ENCODE results near the gene RIOX2.

The RIOX2 gene

GRCh38 chr3:97917813-97918536 lies 54.3 kb downstream of the RIOX2 start:
- Histone ChIP-seq H4K12ac (ENCODE audit: low read depth, low read length) (no peak overlapping the region), H2AK5ac (ENCODE audit: low read length) (no peak overlapping the region), H2BK120ac (ENCODE audit: insufficient read depth, low read length, poor library complexity) (no peak overlapping the region), H3K4me3 (ENCODE audit: low read depth, low read length) (no peak overlapping the region), H3K27me3 (ENCODE audit: insufficient read depth, low read length) (no peaks in the 10 kb centered on the region), H3K4me2 (ENCODE audit: low read length) (no peak overlapping the region), H3K36me3 (ENCODE audit: control insufficient read depth in 1 of 2, insufficient read depth in 2 of 2, low read length in 2 of 2) (no peaks in the 10 kb centered on the region), H4K8ac (ENCODE audit: low read depth, low read length) (no peak overlapping the region), H2BK12ac (ENCODE audit: low read length) (no peak overlapping the region), H3K79me1 (ENCODE audit: low read length) (no peaks in the 10 kb centered on the region), H3K27ac (ENCODE audit: low read depth, low read length) (no peak overlapping the region), H3K9ac (ENCODE audit: low read length) (no peak overlapping the region), H3K14ac (ENCODE audit: low read length) (no peak overlapping the region), H2AFZ (ENCODE audit: insufficient read depth, low read length, poor library complexity) (no peak overlapping the region), H2BK5ac (ENCODE audit: low read depth, low read length, poor library complexity) (no peak overlapping the region), H3K9me3 (ENCODE audit: insufficient read depth, low read depth, low read length) (no peaks in the 10 kb centered on the region), H3K79me2 (ENCODE audit: control insufficient read depth, insufficient read depth, low read length, poor library complexity) (no peaks in the 10 kb centered on the region), H3K4ac (ENCODE audit: low read depth, low read length) (no peak overlapping the region), H4K91ac (ENCODE audit: low read depth, low read length) (no peak overlapping the region), H3K4me1 (ENCODE audit: control insufficient read depth in 1 of 2, insufficient read depth in 2 of 2, low read length in 2 of 2) (no peaks in the 10 kb centered on the region), H3K18ac (ENCODE audit: low read length) (no peak overlapping the region), H3K23ac (ENCODE audit: low read length) (no peak overlapping the region)
- WGBS (ENCODE audit: extremely low coverage, insufficient coverage, insufficient read length), result no CpG with 5 or more reads among the region's 3 CpGs
- peak; percentile 18 to 93 for DNase-seq

- H3K4me1 ChIP-seq (ENCODE audit: control insufficient read depth in 1 of 2, insufficient read depth in 2 of 2, low read length in 2 of 2), result no peaks in the 10 kb centered on the region
- no peak overlapping the region for H3K27ac ChIP-seq (ENCODE audit: low read depth, low read length)
- H3K4ac ChIP-seq (ENCODE audit: low read depth, low read length), result no peak overlapping the region
- no peak overlapping the region for H3K4me2 ChIP-seq (ENCODE audit: low read length)
- no peaks in the 10 kb centered on the region for H3K36me3 ChIP-seq (ENCODE audit: control insufficient read depth in 1 of 2, insufficient read depth in 2 of 2, low read length in 2 of 2)
- H3K23ac ChIP-seq (ENCODE audit: low read length), result no peak overlapping the region
- H2AK5ac ChIP-seq (ENCODE audit: low read length), result no peak overlapping the region
- H3K4me3 ChIP-seq (ENCODE audit: low read depth, low read length), result no peak overlapping the region
- H4K91ac ChIP-seq (ENCODE audit: low read depth, low read length), result no peak overlapping the region
- no peak overlapping the region for H3K9ac ChIP-seq (ENCODE audit: low read length)
- H3K79me1 ChIP-seq (ENCODE audit: low read length), result no peaks in the 10 kb centered on the region
- peak in 1 of 2 donors; percentile 20 for DNase-seq
- no peak overlapping the region for H4K12ac ChIP-seq (ENCODE audit: low read depth, low read length)
- no peaks in the 10 kb centered on the region for H3K79me2 ChIP-seq (ENCODE audit: control insufficient read depth, insufficient read depth, low read length, poor library complexity)
- H3K9me3 ChIP-seq (ENCODE audit: insufficient read depth, low read depth, low read length), result no peaks in the 10 kb centered on the region
- no peaks in the 10 kb centered on the region for H3K27me3 ChIP-seq (ENCODE audit: insufficient read depth, low read length)
- no peak overlapping the region for H3K18ac ChIP-seq (ENCODE audit: low read length)
- H3K14ac ChIP-seq (ENCODE audit: low read length), result no peak overlapping the region
- H2BK5ac ChIP-seq (ENCODE audit: low read depth, low read length, poor library complexity), result no peak overlapping the region
- H2AFZ ChIP-seq (ENCODE audit: insufficient read depth, low read length, poor library complexity), result no peak overlapping the region
- no peak overlapping the region for H2BK120ac ChIP-seq (ENCODE audit: insufficient read depth, low read length, poor library complexity)
- H2BK12ac ChIP-seq (ENCODE audit: low read length), result no peak overlapping the region
- H4K8ac ChIP-seq (ENCODE audit: low read depth, low read length), result no peak overlapping the region
Observed at GRCh38 chr3:97916576-97916975, 55.7 kb downstream of the RIOX2 start.

- no peaks in the 10 kb centered on the region for H3K36me3 ChIP-seq (ENCODE audit: control insufficient read depth in 1 of 2, insufficient read depth in 2 of 2, low read length in 2 of 2)
- DNase-seq, result peak; percentile 31 to 74
- no peaks in the 10 kb centered on the region for H3K4me1 ChIP-seq (ENCODE audit: control insufficient read depth in 1 of 2, insufficient read depth in 2 of 2, low read length in 2 of 2)
- WGBS (ENCODE audit: extremely low coverage, insufficient coverage, insufficient read length), result no CpG with 5 or more reads among the region's 2 CpGs
- no peak overlapping the region for H4K8ac ChIP-seq (ENCODE audit: low read depth, low read length)
- H3K79me1 ChIP-seq (ENCODE audit: low read length), result no peaks in the 10 kb centered on the region
- H2AK5ac ChIP-seq (ENCODE audit: low read length), result no peak overlapping the region
- H3K14ac ChIP-seq (ENCODE audit: low read length), result no peak overlapping the region
- no peak overlapping the region for H3K18ac ChIP-seq (ENCODE audit: low read length)
- no peaks in the 10 kb centered on the region for H3K27me3 ChIP-seq (ENCODE audit: insufficient read depth, low read length)
- no peak overlapping the region for H3K4me3 ChIP-seq (ENCODE audit: low read depth, low read length)
- no peak overlapping the region for H2BK12ac ChIP-seq (ENCODE audit: low read length)
- H3K23ac ChIP-seq (ENCODE audit: low read length), result no peak overlapping the region
- no peak overlapping the region for H3K4me2 ChIP-seq (ENCODE audit: low read length)
- no peaks in the 10 kb centered on the region for H3K9me3 ChIP-seq (ENCODE audit: insufficient read depth, low read depth, low read length)
- H3K79me2 ChIP-seq (ENCODE audit: control insufficient read depth, insufficient read depth, low read length, poor library complexity), result no peaks in the 10 kb centered on the region
- no peak overlapping the region for H2AFZ ChIP-seq (ENCODE audit: insufficient read depth, low read length, poor library complexity)
- H3K9ac ChIP-seq (ENCODE audit: low read length), result no peak overlapping the region
- no peak overlapping the region for H4K91ac ChIP-seq (ENCODE audit: low read depth, low read length)
- H4K12ac ChIP-seq (ENCODE audit: low read depth, low read length), result no peak overlapping the region
- no peak overlapping the region for H2BK120ac ChIP-seq (ENCODE audit: insufficient read depth, low read length, poor library complexity)
- no peak overlapping the region for H3K4ac ChIP-seq (ENCODE audit: low read depth, low read length)
- H3K27ac ChIP-seq (ENCODE audit: low read depth, low read length), result no peak overlapping the region
- no peak overlapping the region for H2BK5ac ChIP-seq (ENCODE audit: low read depth, low read length, poor library complexity)
Observed at GRCh38 chr3:97914388-97914787, 57.8 kb downstream of the RIOX2 start.

- Histone ChIP-seq H3K27me3 (ENCODE audit: insufficient read depth, low read length) (no peaks in the 10 kb centered on the region), H2BK12ac (ENCODE audit: low read length) (no peak overlapping the region), H3K4me1 (ENCODE audit: control insufficient read depth in 1 of 2, insufficient read depth in 2 of 2, low read length in 2 of 2) (no peaks in the 10 kb centered on the region), H4K8ac (ENCODE audit: low read depth, low read length) (no peak overlapping the region), H3K23ac (ENCODE audit: low read length) (no peak overlapping the region), H3K9ac (ENCODE audit: low read length) (no peak overlapping the region), H2AK5ac (ENCODE audit: low read length) (no peak overlapping the region), H4K12ac (ENCODE audit: low read depth, low read length) (no peak overlapping the region), H3K79me1 (ENCODE audit: low read length) (no peaks in the 10 kb centered on the region), H2BK5ac (ENCODE audit: low read depth, low read length, poor library complexity) (no peak overlapping the region), H4K91ac (ENCODE audit: low read depth, low read length) (no peak overlapping the region), H3K4me3 (ENCODE audit: low read depth, low read length) (no peak overlapping the region), H3K9me3 (ENCODE audit: insufficient read depth, low read depth, low read length) (no peaks in the 10 kb centered on the region), H3K79me2 (ENCODE audit: control insufficient read depth, insufficient read depth, low read length, poor library complexity) (no peaks in the 10 kb centered on the region), H2BK120ac (ENCODE audit: insufficient read depth, low read length, poor library complexity) (no peak overlapping the region), H3K14ac (ENCODE audit: low read length) (no peak overlapping the region), H3K4me2 (ENCODE audit: low read length) (no peak overlapping the region), H2AFZ (ENCODE audit: insufficient read depth, low read length, poor library complexity) (no peak overlapping the region), H3K4ac (ENCODE audit: low read depth, low read length) (no peak overlapping the region), H3K27ac (ENCODE audit: low read depth, low read length) (no peak overlapping the region), H3K18ac (ENCODE audit: low read length) (no peak overlapping the region), H3K36me3 (ENCODE audit: control insufficient read depth in 1 of 2, insufficient read depth in 2 of 2, low read length in 2 of 2) (no peaks in the 10 kb centered on the region)
- DNase-seq, result no peak
- WGBS (ENCODE audit: extremely low coverage, insufficient coverage, insufficient read length), result no CpG with 5 or more reads among the region's 3 CpGs
Observed at GRCh38 chr3:97911459-97911858, 60.8 kb downstream of the RIOX2 start.

Data from trophoblast cell (in vitro differentiated cells and primary cell).